Measurements from ENCODE around the gene CRIM1. TPM values are rescaled to one million over a fixed set of nuclear protein-coding genes. Genes with fewer than 3 reads are reported as not detected.

The CRIM1 gene
- total RNA-seq, 1 donor from 2014 or later, result 60.4 TPM

- no peak for TF ChIP-seq POLR2AphosphoS5 (IDR thresholded peaks at IDR 0.05; ENCODE audit: insufficient read depth in 1 of 2, low read depth in 1 of 2)
- TF ChIP-seq CTCF (IDR thresholded peaks at IDR 0.05), result no peak
- no peak for TF ChIP-seq POLR2A (IDR thresholded peaks at IDR 0.05)
- Histone ChIP-seq H3K4me1 (peaks cover 52% of the 10 kb centered on the region), H3K4me3 (no peak overlapping the region), H3K27ac (no peak overlapping the region), H3K9me3 (no peaks in the 10 kb centered on the region), H3K27me3 (no peaks in the 10 kb centered on the region), H3K36me3 (no peaks in the 10 kb centered on the region)
- DNase-seq (ENCODE audit: extremely low spot score in 2 of 2), result no peak
- intact Hi-C loops (cut with DNase I), result no loop called here
These were observed 61.0 kb downstream of the CRIM1 start for GRCh38 chr2:36416370-36417165.

- no peaks in the 10 kb centered on the region for H3K27me3 ChIP-seq
- no peak overlapping the region for H3K4me3 ChIP-seq
- H3K9me3 ChIP-seq, result no peaks in the 10 kb centered on the region
- no peak overlapping the region for H3K27ac ChIP-seq
- DNase-seq (ENCODE audit: extremely low spot score in 2 of 2), result no peak
- no peaks in the 10 kb centered on the region for H3K36me3 ChIP-seq
- TF ChIP-seq POLR2A (IDR thresholded peaks at IDR 0.05) (no peak), POLR2AphosphoS5 (IDR thresholded peaks at IDR 0.05; ENCODE audit: insufficient read depth in 1 of 2, low read depth in 1 of 2) (no peak), CTCF (IDR thresholded peaks at IDR 0.05) (no peak)
- intact Hi-C loops (cut with DNase I), result no loop called here
- H3K4me1 ChIP-seq, result peaks cover 34% of the 10 kb centered on the region
These were observed 65.1 kb downstream of the CRIM1 start for GRCh38 chr2:36420569-36421181.

GRCh38 chr2:36421379-36421778, 65.8 kb downstream of the CRIM1 start:
- intact Hi-C loops (cut with DNase I), result no loop called here
- Histone ChIP-seq H3K27me3 (no peaks in the 10 kb centered on the region), H3K36me3 (no peaks in the 10 kb centered on the region), H3K4me1 (peaks cover 27% of the 10 kb centered on the region), H3K9me3 (no peaks in the 10 kb centered on the region), H3K27ac (no peak overlapping the region), H3K4me3 (no peak overlapping the region)
- no peak for DNase-seq (ENCODE audit: extremely low spot score in 2 of 2)
- TF ChIP-seq POLR2AphosphoS5 (IDR thresholded peaks at IDR 0.05; ENCODE audit: insufficient read depth in 1 of 2, low read depth in 1 of 2) (no peak), CTCF (IDR thresholded peaks at IDR 0.05) (no peak), POLR2A (IDR thresholded peaks at IDR 0.05) (no peak)

GRCh38 chr2:36423172-36423571, 67.6 kb downstream of the CRIM1 start:
- no peak for DNase-seq (ENCODE audit: extremely low spot score in 2 of 2)
- intact Hi-C loops (cut with DNase I), result no loop called here
- H3K4me1 ChIP-seq, result peaks cover 14% of the 10 kb centered on the region
- TF ChIP-seq CTCF (IDR thresholded peaks at IDR 0.05), result no peak
- no peak for TF ChIP-seq POLR2AphosphoS5 (IDR thresholded peaks at IDR 0.05; ENCODE audit: insufficient read depth in 1 of 2, low read depth in 1 of 2)
- TF ChIP-seq POLR2A (IDR thresholded peaks at IDR 0.05), result no peak
- no peaks in the 10 kb centered on the region for H3K27me3 ChIP-seq
- H3K36me3 ChIP-seq, result no peaks in the 10 kb centered on the region
- H3K4me3 ChIP-seq, result no peak overlapping the region
- H3K9me3 ChIP-seq, result no peaks in the 10 kb centered on the region
- no peak overlapping the region for H3K27ac ChIP-seq

GRCh38 chr2:36423619-36424120, 68.1 kb downstream of the CRIM1 start:
- Histone ChIP-seq H3K36me3 (no peaks in the 10 kb centered on the region), H3K4me1 (peaks cover 9% of the 10 kb centered on the region), H3K9me3 (no peaks in the 10 kb centered on the region), H3K27ac (no peak overlapping the region), H3K4me3 (no peak overlapping the region), H3K27me3 (no peaks in the 10 kb centered on the region)
- TF ChIP-seq POLR2A (IDR thresholded peaks at IDR 0.05), result no peak
- TF ChIP-seq CTCF (IDR thresholded peaks at IDR 0.05), result no peak
- no peak for TF ChIP-seq POLR2AphosphoS5 (IDR thresholded peaks at IDR 0.05; ENCODE audit: insufficient read depth in 1 of 2, low read depth in 1 of 2)
- intact Hi-C loops (cut with DNase I), result no loop called here
- no peak for DNase-seq (ENCODE audit: extremely low spot score in 2 of 2)

Measured in vagina (tissue), 2 donors.